HG02973 (cell line): Measurements from ENCODE around the gene MBD5.

ENCODE experiments used
- ATAC-seq: cut with Tn5 transposase; IDR thresholded peaks from one replicate; pipeline ENCODE4 v1.9.1; 2021; ENCODE audit warnings: moderate library complexity; ENCODE audit not compliant: unreplicated experiment

MBD5 gene

DNA sequence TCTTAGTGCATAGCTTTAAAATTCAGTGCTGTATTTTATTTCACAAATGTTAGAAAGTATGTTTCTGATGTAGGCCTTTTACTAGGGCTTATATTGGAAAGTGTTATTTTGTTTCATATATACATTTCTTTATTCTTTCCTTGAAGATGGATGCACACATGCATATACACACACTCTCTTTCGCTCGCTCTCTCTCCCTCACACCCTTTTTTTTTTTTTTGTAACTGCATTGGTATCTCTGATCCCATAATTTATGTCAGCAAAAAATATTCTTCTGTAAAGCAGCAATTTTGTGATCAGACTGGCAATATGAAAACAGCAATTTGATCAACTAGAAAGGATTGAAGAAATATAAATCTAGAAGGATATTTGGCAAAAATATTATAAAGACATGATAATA lies 2.0 kb downstream of the MBD5 start:
- ATAC-seq, result no peak

DNA sequence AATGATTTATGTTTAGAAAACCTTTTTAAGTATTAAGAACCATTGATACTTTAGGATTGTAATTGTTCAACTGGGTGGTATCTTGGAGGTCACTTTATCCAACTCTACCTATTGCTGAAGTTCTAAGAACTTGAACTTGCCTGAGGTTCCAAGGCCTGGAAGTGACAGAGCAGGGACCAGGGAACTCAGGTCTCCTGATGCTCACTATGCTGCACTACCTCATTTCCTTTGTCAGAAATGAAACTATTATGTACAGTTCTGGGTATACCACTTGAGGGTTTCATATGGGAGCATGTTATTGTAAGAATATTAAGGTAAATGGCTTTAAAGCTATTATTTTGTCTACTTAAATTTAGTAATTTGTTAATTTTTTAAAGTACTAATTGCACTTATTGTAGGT lies 3.0 kb downstream of the MBD5 start:
- peak; percentile 27 for ATAC-seq

DNA sequence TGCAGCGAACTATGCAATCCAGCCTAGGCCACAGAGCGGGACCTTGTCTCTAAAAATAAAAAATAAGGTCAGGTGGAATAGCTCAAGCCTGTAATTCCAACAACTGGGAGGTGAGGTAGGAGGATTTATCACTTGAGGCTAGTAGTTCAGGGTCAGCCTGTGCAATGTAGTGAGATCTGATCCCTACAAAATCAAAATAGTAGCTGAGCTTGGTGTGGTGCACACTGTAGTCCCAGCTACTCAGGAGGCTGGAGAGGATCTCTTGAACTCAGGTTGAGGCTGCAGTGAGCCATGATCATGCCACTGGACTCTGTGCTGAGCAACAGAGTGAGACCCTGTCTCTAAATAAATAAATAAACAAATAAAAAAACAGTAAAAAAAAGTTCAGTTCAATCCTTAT lies 5.7 kb downstream of the MBD5 start:
- no peak for ATAC-seq

DNA sequence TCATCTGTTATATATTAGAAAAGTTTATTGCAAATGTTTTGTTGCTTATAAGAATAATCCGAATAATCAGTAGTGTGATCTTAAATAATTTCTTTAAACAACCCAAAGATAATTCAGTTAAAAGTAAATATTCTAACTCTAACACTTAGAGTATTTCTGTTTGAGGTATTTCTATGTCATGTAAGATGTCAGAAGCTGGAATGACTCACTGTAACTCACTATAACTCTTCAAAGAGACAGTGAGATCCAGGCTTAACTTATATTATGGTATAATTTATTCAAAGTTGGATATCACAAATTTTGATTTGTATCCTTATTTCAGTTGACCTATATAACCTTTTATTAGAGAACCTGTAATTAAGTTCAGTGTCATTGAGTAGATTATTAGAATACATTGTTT lies 6.9 kb downstream of the MBD5 start:
- no peak for ATAC-seq

DNA sequence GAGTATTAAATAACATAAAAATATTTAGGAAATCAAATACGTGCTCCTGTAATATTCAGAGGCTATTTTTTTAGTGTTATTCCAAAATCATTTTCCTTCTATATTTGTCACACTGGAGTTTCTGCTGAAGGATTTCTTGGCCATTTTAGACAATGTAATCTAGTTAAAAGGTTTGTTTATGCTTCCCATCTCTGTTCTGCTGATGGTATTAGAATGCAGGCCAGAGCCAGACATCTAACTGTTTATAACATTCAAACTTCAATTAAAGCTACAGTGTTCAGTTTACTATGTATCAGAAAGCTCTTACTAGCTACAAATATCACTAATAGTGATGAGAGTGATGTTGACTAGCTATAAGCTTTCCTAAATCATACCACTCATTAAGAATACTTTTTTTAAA lies 7.9 kb downstream of the MBD5 start:
- ATAC-seq, result no peak

DNA sequence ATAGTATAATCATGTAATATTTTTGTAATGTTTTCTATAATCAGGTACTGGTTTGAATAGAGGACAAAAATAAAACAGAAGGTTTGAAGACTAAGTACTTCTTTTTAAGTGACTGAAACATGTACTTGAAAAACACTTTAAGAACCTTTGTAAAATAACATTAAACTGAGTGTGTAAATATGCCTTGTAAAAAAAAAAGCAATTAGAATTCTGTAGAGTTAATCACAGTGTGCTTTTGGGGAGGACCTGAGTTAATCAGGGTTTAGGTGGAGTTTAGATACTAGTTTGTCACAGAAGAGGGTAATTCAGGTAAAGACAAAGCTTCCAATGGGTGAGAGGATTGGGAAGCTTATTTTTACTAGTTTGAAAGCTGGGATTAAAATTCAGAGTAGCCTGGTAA lies 10.3 kb downstream of the MBD5 start:
- no peak for ATAC-seq

DNA sequence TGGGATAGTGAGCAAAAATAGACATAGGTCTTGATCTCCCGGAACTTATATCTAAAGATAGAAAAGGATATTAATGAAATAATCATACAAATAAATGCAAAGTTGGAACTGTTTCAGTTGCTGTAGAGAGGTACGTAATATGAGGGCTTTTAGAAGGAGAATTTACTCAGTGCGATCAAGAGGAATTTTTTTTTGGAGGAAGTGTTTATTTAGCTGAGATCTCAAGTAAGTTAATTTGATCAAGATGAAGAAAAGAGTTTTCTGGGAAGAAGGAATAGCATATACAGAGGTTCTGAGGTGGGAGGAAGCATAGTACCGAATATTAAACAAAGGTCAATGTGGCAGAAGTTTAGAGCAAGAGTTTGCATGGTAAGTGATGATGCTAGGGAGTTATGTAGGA lies 11.3 kb downstream of the MBD5 start:
- ATAC-seq, result no peak

DNA sequence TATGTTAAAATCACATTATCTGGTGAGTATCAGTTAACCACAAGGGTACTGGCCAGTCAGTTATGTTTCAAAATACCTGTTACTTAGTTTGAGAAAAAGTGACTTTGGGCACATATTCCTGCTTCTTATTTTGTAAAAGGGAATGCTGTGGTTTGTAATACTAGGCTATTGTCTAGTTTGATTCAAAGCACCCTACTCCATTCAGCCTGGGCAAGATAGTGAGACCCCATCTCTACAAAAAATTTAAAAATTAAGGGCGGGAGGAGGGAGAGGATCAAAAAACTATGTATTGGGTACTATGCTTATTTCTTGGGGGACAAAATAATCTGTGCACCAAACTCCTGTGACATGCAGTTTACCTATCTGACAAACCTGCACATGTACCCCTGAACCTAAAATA lies 18.9 kb downstream of the MBD5 start:
- no peak for ATAC-seq

DNA sequence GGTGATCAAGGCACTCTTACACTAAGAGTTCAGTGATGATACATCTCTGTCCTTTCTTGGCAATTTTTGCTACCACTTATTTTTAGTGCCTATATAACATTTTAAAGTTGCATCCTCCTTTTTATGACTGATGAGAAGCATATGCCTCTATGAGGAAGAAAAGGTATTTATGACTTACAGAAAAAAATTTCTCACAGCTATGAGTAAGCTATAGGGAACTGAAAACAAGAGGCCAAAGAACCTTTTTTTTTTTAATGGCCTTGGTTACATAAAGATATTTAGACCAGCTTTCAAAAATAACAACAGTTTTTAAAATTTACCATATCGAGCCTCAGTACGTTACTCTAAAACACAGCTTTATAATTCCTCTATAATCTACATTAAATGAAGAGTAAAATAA lies 21.3 kb downstream of the MBD5 start:
- peak; percentile 95 for ATAC-seq

DNA sequence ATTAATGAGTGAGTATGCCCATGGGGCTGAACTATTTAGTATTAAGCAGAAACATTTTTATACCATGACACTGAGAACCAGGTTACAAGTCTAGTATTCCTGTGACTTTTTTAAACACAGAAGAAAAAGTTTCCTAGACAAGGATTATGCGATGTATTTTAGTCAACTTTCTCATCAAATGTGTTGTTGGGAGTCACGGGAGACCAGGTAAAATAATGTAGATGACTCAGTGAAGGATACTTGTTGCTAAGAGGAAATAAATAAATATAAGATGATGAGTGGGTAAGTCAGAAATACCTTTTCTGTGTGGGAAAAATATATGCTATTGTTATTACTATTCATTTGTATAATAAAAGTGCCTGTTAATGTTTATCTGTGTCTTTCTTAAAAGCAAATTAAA lies 23.4 kb downstream of the MBD5 start:
- no peak for ATAC-seq

DNA sequence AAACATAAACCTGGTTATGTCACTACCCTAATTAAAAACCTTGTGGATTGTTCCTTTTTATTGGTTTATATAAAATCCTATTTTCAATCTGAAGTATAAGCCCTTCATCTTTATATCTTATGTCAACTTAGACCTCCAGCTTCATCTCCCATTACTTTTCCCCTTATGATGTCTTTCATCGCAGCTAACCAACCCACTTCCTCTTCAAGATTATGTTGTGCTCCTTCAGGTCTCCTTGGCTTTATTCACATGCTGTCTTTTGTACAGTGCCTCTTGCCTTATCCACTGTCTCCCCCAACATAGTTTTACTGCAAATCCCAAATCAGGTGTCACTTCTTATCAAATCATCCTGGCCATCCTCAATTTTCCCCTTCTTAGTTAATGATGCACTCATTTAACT lies 25.9 kb downstream of the MBD5 start:
- no peak for ATAC-seq

DNA sequence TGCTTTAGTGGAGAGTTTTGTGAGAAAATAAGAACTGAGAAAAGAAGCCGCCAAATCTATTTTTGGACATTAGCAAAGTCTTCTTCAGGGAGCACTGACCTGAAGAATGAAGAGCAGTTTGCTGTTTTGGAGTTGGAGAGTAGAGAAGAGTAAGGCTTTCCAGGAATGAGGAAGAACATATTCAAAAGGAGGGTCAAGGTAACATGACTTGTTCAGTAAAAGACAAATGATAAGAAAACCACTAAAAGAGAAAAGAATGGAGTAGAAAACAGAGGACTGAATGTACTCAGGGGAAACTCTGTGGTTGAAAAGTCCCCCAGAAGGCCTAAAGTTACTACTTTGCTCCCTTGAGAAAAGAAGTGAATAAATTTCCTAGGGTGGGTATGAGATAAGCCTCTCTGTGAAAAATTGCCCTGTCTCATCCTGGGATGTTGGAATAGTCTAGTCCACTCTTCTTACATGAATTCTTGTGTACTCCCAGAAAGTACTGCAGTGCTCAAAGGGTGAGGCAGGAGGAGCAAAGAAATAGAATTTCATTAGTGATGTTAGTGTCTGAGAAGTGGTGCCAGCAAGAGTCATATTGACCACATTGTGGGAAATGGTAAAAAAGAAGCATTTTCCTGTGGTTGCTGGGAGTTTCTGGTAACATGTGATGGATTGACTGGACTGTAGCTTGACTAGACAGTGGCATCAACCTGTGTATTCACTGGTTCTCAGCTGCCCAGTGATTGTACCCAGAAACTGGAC lies 27.8 kb downstream of the MBD5 start:
- ATAC-seq, result peak; percentile 58

DNA sequence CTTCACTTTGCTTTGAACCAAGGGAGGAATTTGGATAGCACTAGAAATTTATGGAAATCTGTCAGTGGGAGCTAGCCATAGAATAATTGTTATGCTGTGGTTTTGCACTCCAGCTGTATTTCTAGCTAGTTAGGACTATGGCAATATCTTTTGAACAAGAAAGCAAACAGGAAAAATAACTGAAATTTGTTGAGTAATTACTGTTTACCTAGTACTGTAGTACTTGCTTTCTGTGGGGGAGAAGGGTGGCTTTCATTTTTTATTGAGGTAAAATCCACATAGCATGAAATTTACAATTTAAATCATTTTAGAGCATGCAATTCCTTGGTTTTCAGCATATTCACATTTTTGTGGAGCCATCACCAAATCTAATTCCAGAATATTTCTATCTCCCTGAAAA lies 28.4 kb downstream of the MBD5 start:
- ATAC-seq, result no peak

DNA sequence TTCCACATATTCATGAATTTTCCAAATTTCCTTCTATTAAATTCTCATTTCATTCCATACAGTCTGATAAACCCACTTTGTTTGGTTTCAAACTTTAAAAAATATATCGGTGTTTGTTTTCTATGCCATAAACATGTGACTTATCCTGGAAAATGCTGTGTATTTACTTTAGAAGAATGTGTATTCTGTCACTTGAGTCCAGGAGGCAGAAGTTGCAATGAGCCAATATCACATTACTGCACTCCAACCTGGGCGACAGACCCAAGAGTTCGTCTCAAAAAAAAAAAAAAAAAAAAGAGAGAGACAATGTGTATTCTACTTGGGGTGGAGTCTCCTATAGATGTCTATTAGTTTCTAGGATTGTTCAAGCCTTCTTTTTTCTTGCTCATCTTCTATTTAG lies 31.8 kb downstream of the MBD5 start:
- ATAC-seq, result no peak

DNA sequence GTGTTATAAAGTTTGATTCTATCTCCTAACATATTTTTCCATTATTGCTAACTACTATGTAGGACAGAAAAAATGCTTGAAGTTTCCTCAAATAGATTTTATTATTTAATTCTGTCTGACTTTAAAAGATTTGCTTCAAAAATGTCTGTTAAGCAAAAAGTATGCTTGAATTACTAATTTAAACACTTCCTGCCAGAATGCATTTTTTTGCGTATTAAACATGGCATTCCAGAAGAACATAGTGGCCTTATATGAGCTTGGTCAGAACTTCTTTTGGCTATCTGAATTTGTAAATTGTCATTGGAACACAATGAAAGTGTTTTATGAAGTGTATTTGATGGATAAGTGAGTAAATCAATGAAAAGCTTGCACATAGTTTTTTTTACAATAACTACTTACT lies 37.8 kb downstream of the MBD5 start:
- no peak for ATAC-seq

DNA sequence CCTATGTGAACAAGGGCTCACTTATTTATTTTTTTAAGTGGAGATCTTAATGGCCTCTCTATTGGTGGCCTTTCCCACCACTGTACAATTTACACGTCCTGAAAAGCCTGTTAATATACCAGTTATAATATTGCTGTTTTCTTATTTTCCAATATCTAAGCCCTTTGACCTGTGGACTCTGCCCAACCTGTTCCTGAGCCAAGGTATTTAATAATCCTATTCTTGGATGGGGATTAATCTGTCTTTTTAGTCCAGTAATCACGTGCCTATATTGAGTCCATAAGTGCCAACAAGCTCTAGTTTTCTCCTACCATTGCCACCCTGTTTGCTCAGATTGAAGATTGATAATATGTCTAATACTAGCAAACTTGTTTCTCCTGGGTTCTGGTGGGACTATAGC lies 42.7 kb downstream of the MBD5 start:
- no peak for ATAC-seq

DNA sequence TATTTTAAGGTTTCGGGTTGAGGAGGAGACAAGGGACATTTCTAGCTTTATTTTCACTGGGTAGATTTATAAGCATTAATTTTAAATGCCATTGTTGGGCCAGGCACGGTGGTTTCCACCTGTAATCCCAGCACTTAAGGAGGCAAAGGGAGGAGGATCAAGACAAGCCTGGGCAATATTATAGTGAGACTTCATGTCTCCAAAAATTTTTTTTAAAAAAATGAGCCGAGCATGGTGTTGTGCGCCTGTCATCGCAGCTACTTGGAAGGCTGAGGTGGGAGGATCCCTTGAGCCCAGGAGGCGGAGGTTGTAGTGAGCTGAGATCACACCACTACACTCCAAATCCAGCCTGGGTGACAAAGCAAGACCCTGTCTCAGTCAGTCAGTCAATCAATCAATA lies 45.0 kb downstream of the MBD5 start:
- no peak for ATAC-seq

DNA sequence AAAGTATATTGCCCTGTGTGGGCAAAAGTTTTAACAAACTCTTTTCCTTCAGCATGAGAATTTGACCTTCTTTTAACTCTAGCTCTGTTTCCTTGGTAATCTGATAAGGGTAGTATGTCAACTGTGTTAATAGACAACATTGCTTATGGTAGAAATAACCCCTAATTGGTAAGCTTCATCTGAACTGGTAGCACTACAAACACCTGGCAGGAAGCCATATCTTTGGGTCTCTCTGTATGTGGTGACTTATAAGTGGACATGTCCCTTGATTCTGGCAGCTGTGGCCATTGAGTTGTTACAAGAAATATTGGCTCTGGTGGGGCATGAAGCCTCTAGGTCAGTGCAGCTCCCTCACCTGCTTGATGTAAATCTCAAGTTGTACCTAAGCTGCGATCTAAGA lies 46.9 kb downstream of the MBD5 start:
- ATAC-seq, result no peak

DNA sequence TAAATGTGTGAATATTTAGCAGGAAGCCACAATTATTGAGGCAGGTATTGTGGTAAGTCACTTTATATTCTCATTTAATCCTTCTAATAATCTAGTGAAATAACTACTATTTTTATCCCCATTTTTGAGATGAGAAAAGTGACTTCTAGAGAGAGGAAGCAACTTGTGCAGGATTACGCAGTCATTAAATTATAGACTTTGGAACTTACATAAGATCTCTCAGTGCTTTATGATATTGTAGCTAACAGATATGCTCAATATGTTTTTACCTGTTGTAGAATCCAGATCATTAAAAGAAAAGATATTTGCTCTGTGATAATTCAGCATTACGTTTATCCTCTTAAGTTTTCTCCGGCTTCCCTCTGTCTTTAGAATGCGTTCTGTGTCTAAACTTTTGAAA lies 50.5 kb downstream of the MBD5 start:
- no peak for ATAC-seq

DNA sequence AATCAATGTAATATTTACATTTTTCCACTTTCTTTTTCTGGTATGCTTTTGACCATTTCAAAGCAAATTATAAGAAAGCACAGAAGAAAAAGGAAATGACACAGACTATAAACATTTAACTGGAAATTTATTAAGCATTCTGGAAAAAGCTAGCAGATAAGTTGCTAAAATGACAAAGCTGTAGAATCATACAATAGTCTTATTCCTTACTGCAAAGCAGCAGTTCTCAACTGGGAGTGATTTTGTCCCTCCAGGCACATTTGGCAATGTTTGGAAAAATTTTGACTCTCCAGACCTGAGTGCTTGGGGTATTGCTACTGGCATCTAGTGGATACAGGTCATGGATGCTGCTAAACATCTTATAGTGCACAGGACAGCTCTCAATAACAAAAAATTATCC lies 75.1 kb downstream of the MBD5 start:
- no peak for ATAC-seq

DNA sequence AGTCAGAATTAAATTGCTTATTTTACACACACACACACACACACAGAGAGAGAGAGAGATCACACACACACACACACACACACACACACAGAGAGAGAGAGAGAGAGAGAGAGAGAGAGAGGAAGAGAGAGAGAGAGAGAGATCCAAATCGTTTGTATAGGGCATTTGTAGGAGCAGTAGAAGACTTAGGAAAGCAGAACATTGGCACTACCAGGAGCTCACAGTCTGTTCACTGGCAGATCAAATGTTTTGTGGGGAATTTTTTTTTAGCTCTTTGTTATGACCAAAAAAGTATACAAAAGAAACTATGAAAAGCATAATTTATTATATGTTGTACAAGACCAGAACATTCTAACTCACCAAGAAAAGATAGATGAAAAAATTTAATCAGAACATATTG lies 81.8 kb downstream of the MBD5 start:
- ATAC-seq, result no peak

DNA sequence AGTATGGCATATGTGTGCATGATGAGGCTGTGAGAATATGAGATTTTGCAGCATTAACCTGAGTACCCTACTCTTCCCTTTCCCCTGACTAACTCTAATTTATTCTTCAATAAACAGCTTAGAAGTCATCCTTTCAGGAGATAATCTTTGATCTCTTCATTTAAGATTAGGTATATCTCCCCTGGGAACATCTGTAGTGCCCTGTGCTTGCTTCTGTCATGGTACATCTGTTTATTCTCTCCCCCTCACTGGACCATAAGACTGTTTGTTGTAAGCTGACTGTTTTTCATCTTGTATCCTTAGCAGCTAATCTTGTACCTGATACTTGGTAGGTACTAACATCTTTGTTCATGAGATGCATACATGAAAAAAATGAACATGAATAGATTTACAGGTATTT lies 83.1 kb downstream of the MBD5 start:
- ATAC-seq, result no peak

DNA sequence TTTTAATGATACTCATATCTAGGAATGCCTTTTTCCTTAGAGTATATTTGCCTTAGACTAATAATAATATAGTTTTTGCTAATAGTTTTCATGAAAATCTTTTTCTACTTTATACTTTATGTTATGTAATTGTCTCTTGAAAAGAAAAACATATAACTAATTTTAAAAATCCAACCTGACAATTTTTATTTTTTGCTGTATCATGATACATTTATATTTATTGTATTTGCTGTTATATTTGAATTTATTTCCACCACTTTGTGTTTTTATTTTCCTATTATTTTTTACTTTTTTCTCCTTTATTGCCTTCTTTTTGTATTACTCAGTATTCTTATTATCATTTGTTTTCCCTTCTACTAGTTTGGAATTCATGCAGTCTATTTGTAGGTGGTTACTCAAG lies 85.4 kb downstream of the MBD5 start:
- ATAC-seq, result no peak

DNA sequence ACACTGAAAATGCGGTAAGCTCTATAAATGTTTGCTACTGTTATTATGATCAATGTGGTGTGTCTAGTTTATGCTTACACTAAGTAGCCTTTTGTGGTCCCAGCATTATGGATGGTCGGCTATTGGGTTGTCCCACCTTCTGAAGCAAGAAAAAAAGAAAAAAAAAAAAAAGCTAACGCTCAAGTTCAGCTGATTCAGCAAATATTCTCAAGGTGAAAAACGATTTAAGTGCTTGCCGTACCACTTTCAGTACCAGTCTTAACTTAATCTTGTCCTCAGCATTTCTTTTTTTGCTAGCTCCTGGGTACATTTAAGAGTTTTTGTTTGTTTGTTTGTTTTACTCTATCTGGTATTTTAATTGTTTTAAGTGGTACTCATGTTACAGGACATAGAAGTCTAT lies 87.5 kb downstream of the MBD5 start:
- no peak for ATAC-seq
